GM12874 (cell line): ENCODE results near the gene ERO1B.

Source experiments
- TF ChIP-seq, protein P1 (sequence below): IDR thresholded peaks from 2 replicates; pipeline ENCODE4 v1.5.1; 2011; ENCODE audit warnings: low read depth, mild to moderate bottlenecking, control low read depth, low read length, moderate library complexity; ENCODE audit not compliant: insufficient read depth

Gene ERO1B

DNA sequence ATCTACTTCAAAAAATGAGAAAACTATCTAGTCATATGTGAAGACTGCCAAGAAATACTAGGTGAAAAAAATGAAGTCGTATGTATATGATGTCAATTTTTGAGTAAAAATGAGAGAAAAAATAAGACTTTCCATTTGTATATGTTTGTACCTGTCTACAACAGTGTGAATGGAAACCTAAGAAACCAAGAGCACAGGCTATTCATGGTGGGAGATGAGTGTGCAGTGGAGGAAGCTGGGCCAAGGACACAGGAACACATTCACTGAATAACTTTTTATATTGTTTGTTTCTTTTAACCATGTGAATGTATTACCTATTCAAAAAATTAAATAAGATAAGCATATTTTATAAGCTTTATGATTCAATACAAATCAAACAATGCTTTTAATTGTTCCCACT, 67.0 kb downstream of the ERO1B start:
- TF ChIP-seq, protein P1, sequence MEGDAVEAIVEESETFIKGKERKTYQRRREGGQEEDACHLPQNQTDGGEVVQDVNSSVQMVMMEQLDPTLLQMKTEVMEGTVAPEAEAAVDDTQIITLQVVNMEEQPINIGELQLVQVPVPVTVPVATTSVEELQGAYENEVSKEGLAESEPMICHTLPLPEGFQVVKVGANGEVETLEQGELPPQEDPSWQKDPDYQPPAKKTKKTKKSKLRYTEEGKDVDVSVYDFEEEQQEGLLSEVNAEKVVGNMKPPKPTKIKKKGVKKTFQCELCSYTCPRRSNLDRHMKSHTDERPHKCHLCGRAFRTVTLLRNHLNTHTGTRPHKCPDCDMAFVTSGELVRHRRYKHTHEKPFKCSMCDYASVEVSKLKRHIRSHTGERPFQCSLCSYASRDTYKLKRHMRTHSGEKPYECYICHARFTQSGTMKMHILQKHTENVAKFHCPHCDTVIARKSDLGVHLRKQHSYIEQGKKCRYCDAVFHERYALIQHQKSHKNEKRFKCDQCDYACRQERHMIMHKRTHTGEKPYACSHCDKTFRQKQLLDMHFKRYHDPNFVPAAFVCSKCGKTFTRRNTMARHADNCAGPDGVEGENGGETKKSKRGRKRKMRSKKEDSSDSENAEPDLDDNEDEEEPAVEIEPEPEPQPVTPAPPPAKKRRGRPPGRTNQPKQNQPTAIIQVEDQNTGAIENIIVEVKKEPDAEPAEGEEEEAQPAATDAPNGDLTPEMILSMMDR = no peak

DNA sequence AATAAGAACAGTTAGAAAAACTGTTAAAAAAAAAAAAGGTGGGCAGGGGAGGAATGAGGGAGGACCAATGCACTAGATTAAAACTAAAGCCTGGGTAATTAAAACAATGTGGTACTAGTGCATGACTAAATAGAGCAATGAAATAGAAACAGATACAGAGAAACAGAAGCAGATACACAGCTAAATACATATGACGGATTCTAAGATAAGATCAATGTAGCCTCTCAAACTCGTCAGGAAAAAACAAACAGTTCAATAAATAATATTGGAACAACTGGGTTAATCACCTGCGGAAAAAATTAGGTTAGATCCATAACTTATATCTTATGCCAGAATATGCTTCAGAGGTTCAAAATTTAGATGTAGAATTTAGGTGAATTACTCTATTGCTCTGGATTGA, 68.2 kb downstream of the ERO1B start:
- TF ChIP-seq, protein P1 = no peak

DNA sequence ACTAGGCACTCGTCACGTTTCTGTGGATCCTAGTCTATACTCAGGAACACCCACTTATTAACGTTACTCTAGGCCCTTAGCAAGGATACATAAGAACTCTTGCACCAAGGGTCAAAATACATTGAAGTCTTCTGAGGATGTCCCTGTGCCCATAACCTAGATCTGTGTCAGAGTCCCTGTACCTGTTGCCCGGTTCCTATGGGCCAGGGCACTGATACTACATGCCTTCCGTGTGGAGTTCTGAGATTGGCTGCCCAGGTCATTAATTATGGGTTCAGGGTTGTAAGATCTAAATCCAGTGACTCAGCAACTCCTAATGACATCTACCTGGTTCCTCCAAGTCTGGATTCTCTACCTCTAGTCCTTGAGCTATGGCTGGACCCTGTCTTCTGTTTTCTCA, 69.9 kb downstream of the ERO1B start:
- TF ChIP-seq, protein P1 = no peak

DNA sequence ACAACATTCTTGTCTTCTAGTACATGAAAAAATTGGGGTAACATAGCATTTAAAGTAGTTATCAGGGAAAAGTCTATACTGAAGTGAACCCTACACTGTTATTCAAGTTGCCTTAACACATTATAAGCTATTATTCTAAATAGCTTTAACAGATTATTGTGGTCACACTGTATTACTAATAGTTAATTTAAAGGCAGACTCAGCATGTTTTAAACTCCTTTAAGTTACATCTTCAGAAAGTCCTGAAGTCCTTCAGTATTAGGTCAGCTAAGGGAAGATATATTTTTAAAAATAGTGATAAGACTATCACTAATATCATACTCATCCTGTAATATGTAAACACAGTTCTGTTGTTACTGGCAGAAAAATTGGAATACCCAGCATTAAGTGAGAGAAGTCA, 72.0 kb downstream of the ERO1B start:
- TF ChIP-seq, protein P1 = no peak

DNA sequence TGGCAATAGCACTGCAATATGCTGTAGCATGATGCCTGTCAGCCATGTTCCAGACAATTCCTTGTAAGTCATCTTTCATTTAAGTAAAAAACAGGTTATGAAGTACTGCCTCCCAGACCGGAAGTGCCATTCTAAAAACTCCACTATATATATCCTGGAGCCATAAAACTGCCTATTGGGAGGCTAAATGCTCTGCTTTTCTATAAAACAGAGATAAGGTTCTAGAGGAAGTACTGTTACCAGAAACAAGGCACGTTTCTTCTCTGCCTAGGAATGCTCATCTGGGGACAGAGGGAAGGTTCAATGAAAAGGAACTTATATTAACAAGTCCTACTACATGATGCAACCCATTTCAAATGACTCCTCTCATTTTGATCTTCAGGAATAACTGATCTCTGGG, 72.6 kb downstream of the ERO1B start:
- TF ChIP-seq, protein P1 = no peak

DNA sequence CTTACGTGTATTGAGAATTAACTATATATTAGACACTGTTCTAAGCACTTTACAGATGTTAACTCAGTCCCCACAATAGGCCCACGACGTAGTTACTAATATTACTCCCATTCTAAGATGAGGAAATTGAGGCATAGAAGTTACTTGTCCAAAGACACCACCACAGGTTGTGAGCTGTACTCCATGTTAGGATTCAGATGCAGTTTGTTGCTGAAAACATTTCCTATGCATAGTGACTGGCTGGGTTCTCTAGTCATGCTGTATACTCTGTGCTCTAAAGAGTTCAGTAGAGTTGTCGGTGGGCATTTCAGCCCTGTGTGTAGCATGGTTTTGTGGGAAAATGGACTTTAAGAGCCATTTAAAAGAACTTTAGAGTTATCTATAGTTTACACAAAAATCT, 74.2 kb downstream of the ERO1B start:
- TF ChIP-seq, protein P1 = no peak

DNA sequence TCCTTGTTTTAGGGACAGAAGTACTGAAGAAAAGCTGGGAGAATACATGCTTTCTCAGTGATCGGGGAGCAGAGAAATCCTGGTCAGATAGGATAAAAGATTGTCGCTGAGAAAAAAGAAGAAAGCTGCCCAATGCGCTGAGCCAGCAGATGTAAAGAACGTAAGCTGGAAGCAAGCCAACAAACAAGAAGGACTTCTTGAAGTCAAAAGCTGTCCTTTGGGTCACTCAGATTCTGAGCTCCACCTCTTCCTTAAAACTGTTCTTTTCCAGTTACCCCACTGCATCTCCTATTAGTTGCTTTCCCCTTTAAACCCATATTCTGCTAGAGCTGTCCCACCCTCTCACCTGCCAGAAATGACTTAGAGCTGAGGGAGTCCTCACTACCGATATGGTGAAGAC, 74.6 kb downstream of the ERO1B start:
- TF ChIP-seq, protein P1 = no peak

DNA sequence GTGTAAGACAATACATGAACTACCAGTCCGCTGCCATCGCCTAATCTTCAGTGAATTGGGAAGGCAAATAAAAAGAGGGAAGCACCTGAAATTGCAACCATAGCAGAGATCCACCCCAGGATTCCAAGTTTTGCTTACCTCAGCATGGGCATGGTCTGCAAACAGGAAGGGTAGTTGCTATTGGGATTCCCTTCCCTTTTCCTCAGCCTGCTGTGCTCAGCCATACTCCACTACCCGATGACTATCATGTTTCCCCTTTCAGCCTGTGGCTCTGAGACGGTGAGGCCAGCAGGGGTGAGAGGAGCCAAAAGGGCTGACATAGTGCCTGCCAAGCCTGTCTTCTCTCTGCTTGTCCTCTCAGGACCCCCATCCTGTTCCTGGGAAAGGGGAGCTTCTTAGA, 75.2 kb downstream of the ERO1B start:
- TF ChIP-seq, protein P1 = no peak
